ENCODE data around the gene ERF.

GRCh38 chr19:42276284-42276683 is 21.4 kb upstream of the ERF start:
- TF ChIP-seq CTCF (IDR thresholded peaks at IDR 0.05; ENCODE audit: poor library complexity), result no peak
- TF ChIP-seq EZH2 (IDR thresholded peaks at IDR 0.05; ENCODE audit: borderline replicate concordance), result no peak
